ENCODE results near the gene PARN.

DNA sequence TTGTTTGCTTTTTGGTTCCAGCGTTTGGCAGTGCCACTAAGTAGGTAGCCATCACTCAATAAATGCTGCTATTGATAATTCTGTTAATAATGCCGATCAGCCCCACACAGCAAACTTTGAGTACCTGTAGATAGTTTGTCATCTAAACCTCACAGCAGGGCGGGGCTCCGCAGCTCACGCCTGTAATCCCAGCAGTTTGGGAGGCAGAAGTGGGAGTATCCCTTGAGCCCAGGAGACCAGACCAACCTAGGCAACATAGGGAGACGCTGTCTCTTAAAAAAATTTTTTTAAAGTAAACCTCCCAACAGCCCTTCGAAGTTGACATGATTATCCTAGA is 4.3 kb upstream of the PARN start:
- TF ChIP-seq, protein P1, sequence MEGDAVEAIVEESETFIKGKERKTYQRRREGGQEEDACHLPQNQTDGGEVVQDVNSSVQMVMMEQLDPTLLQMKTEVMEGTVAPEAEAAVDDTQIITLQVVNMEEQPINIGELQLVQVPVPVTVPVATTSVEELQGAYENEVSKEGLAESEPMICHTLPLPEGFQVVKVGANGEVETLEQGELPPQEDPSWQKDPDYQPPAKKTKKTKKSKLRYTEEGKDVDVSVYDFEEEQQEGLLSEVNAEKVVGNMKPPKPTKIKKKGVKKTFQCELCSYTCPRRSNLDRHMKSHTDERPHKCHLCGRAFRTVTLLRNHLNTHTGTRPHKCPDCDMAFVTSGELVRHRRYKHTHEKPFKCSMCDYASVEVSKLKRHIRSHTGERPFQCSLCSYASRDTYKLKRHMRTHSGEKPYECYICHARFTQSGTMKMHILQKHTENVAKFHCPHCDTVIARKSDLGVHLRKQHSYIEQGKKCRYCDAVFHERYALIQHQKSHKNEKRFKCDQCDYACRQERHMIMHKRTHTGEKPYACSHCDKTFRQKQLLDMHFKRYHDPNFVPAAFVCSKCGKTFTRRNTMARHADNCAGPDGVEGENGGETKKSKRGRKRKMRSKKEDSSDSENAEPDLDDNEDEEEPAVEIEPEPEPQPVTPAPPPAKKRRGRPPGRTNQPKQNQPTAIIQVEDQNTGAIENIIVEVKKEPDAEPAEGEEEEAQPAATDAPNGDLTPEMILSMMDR (IDR thresholded peaks at IDR 0.05) = no peak
- no peak for TF ChIP-seq POLR2A (IDR thresholded peaks at IDR 0.05)

All from body of pancreas (tissue), 4 donors.